Measurements from ENCODE around the gene PPP1R7. TPM values are rescaled to one million over a fixed set of nuclear protein-coding genes. Genes with fewer than 3 reads are reported as not detected.
A peak's percentile ranks its signal among the peaks of the same experiment; 100 is the strongest.

The PPP1R7 gene
- total and polyA plus RNA-seq, 10 donors = 36.1 to 89.3 (median 48.8) TPM

DNA sequence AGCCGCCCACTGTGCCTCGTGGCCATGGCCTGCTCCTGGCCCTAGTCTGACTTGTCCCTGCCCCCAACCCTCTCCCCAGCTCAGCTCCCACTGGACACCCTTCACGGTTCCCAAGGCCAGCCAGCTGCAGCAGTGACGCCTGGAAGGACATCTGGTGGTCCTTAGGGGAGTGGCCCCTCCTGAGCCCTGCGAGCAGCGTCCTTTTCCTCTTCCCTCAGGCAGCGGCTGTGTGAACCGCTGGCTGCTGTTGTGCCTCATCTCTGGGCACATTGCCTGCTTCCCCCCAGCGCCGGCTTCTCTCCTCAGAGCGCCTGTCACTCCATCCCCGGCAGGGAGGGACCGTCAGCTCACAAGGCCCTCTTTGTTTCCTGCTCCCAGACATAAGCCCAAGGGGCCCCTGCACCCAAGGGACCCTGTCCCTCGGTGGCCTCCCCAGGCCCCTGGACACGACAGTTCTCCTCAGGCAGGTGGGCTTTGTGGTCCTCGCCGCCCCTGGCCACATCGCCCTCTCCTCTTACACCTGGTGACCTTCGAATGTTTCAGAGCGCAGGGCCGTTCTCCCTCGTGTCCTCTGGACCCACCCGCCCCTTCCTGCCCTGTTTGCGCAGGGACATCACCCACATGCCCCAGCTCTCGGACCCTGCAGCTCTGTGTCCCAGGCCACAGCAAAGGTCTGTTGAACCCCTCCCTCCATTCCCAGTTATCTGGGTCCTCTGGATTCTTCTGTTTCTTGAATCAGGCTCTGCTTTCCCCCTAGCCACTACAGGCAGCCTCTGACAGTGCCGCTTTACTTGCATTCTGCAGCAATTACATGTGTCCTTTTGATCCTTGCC is 74.0 kb downstream of the PPP1R7 start:
- WGBS, 5 donors = 53 to 75% (median 59%) methylated on average over 17 to 26 of the region's 26 CpGs
- peak; percentile 71 for DNase-seq
- intact Hi-C loops (cut with DNase I; ENCODE audit: low total_unique reads) = no loop called here

DNA sequence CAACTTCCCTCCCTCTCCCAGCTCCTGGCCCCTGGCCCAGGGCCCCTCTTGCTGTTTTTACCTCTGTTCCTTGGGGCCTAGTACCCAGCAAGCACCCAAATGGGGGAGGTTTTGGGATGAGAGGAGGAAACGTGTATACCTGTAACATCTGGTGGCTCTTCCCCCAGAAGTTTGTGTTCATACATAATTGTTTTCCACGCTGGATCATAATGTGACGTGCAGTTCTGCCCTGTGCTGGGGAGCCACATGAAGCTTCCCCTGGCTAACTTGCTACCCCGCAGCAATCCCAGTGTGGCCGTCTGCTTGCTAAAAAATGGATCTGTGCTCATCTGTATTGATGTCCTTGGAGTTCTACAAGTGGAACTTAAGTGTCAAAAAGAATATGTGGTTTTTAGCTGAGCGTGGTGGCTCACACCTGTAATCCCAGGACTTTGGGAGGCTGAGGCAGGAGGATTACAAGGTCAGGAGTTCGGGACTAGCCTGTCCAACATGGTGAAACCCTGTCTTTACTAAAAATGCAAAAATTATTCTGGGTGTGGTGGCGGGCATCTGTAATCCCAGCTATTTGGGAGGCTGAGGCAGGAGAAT is 74.7 kb downstream of the PPP1R7 start:
- 83 to 91% (median 85%) methylated on average over 8 of the region's 8 CpGs for WGBS, 5 donors
- Histone ChIP-seq H3K4me1 (peaks cover 0 to 41% (median 22%) of the 10 kb centered on the region in 6 donors), H3K9me3 (no peaks in the 10 kb centered on the region), H3K27me3 (replicated peaks in 1 of 7) (peaks cover 0 to 6% (median 0%) of the 10 kb centered on the region in 7 donors), H3K4me3 (no peak overlapping the region), H3K27ac (no peak overlapping the region), H3K36me3 (peaks cover 0 to 49% (median 37%) of the 10 kb centered on the region in 6 donors)
- TF ChIP-seq, protein P1, sequence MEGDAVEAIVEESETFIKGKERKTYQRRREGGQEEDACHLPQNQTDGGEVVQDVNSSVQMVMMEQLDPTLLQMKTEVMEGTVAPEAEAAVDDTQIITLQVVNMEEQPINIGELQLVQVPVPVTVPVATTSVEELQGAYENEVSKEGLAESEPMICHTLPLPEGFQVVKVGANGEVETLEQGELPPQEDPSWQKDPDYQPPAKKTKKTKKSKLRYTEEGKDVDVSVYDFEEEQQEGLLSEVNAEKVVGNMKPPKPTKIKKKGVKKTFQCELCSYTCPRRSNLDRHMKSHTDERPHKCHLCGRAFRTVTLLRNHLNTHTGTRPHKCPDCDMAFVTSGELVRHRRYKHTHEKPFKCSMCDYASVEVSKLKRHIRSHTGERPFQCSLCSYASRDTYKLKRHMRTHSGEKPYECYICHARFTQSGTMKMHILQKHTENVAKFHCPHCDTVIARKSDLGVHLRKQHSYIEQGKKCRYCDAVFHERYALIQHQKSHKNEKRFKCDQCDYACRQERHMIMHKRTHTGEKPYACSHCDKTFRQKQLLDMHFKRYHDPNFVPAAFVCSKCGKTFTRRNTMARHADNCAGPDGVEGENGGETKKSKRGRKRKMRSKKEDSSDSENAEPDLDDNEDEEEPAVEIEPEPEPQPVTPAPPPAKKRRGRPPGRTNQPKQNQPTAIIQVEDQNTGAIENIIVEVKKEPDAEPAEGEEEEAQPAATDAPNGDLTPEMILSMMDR (IDR thresholded peaks at IDR 0.05 in 8 of 11, conservative IDR thresholded peaks at IDR 0.05 in 3 of 11) = no peak
- TF ChIP-seq POLR2A (IDR thresholded peaks at IDR 0.05) = no peak
- no peak for TF ChIP-seq POLR2AphosphoS5 (IDR thresholded peaks at IDR 0.05)
- intact Hi-C loops (cut with DNase I; ENCODE audit: low total_unique reads) = no loop called here
- peak; percentile 31 for DNase-seq

More for the DNA sequence above, 74.0 kb downstream of the PPP1R7 start:
- Histone ChIP-seq H3K4me1 (peaks cover 0 to 34% (median 19%) of the 10 kb centered on the region in 6 donors), H3K4me3 (no peak overlapping the region), H3K27me3 (replicated peaks in 1 of 7) (peaks cover 0 to 6% (median 0%) of the 10 kb centered on the region in 7 donors), H3K36me3 (peaks cover 0 to 42% (median 30%) of the 10 kb centered on the region in 6 donors), H3K27ac (no peak overlapping the region), H3K9me3 (no peaks in the 10 kb centered on the region)
- TF ChIP-seq POLR2AphosphoS5 (IDR thresholded peaks at IDR 0.05) (peak in 2 of 3 donors; percentile 51 to 64), POLR2A (IDR thresholded peaks at IDR 0.05) (no peak)
- TF ChIP-seq, protein P1 (IDR thresholded peaks at IDR 0.05 in 8 of 11, conservative IDR thresholded peaks at IDR 0.05 in 3 of 11) = no peak

DNA sequence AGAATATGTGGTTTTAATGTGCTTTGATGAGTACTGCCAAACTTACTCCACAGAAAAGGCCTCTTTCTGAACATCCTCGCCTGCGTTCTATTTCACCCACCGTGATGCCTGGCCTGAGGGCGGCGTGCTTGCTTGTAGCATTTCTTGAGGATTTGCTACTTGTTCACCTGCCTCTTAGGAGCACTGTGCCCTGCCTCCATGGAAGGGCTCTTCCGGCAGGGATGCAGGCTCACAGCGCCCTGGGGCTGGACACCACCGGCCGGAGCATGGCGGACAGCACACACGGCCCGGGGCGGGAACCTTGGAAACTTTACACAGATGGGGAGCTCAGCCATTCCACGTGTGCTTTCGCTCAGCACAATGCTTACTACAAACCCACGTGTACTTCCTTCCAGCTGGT is 75.3 kb downstream of the PPP1R7 start:
- WGBS, 5 donors = 91 to 96% (median 94%) methylated on average over 14 to 16 of the region's 16 CpGs
- H3K27ac ChIP-seq = no peak overlapping the region
- intact Hi-C loops (cut with DNase I; ENCODE audit: low total_unique reads) = no loop called here
- DNase-seq = peak; percentile 62
- H3K27me3 ChIP-seq (replicated peaks in 1 of 7) = peaks cover 0 to 2% (median 0%) of the 10 kb centered on the region in 7 donors
- H3K4me3 ChIP-seq = no peak overlapping the region
- peaks cover 2 to 55% (median 43%) of the 10 kb centered on the region in 6 donors for H3K36me3 ChIP-seq
- no peaks in the 10 kb centered on the region for H3K9me3 ChIP-seq
- peaks cover 0 to 44% (median 24%) of the 10 kb centered on the region in 6 donors for H3K4me1 ChIP-seq
- TF ChIP-seq POLR2A (IDR thresholded peaks at IDR 0.05) (no peak), POLR2AphosphoS5 (IDR thresholded peaks at IDR 0.05) (peak; percentile 4 to 51 (median 41))

DNA sequence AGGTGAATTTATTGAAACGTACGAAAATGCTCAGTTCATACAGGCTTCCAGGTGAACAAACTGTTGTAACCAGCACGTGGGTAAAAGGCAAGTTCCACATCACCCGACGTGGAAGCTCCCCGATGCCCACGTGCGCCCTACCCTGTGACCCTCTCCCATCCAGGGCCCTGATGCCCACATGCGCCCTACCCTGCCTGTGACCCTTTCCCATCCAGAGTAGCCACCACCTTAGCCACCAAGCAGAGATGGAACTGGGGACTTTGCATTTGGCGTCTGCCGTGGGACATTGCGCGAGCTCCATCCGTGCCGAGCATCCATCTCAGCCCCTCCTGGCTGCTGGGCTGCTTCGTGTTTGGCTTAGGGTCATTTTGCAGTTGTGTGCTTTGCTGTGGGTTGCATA is 75.7 kb downstream of the PPP1R7 start:
- H3K9me3 ChIP-seq = no peaks in the 10 kb centered on the region
- DNase-seq = no peak
- H3K27ac ChIP-seq = no peak overlapping the region
- H3K4me1 ChIP-seq = peaks cover 0 to 44% (median 24%) of the 10 kb centered on the region in 6 donors
- intact Hi-C loops (cut with DNase I; ENCODE audit: low total_unique reads) = no loop called here
- no peak overlapping the region for H3K4me3 ChIP-seq
- H3K27me3 ChIP-seq (replicated peaks in 1 of 7) = no peaks in the 10 kb centered on the region
- TF ChIP-seq POLR2AphosphoS5 (IDR thresholded peaks at IDR 0.05) (peak in 2 of 3 donors; percentile 14 to 45), POLR2A (IDR thresholded peaks at IDR 0.05) (no peak)
- TF ChIP-seq, protein P1 (IDR thresholded peaks at IDR 0.05 in 8 of 11, conservative IDR thresholded peaks at IDR 0.05 in 3 of 11) = no peak
- WGBS, 5 donors = 92 to 95% (median 93%) methylated on average over 16 of the region's 16 CpGs
- peaks cover 3 to 59% (median 48%) of the 10 kb centered on the region in 6 donors for H3K36me3 ChIP-seq
